ENCODE data around the gene KAZN. TPM values are rescaled to one million over a fixed set of nuclear protein-coding genes. Genes with fewer than 3 reads are reported as not detected.

Gene KAZN
- total and polyA plus RNA-seq, 2 of the 8 experiments (the other 6 are each of a cell fraction or from before 2014, with no cell fraction given): 3.7 to 11.8 TPM

DNA sequence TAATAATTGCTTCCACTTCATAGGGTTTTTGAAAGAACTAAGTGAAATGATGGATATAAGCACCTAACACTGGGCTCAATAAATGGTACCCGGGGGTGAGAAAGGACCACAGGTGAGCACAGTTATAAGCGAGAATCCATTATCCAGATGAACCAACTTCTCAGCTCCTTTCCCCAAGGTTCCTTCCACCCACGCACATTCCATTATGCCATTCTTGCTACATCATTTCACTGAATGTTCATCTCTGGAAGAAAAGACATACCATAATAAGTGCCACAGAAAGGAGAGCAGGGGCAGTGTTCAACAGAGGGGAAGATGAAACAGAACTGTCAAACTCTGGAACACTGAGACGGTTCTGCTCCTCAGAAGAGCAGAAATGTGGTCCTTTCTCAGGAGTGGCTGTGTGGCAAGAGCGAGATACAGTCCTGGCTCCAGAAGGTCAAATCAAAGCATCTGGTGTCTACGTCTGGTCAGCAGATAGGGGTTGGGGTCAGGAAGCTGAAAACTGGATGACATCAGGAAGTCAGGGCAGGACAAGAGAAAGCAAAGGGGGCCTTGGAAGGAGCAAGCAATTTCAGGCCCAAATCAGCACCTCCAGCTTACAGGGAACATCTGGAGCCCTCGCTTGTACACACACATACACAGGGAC, 299.6 kb downstream of the KAZN start (continued):
- TF ChIP-seq CTBP2 (IDR thresholded peaks at IDR 0.05; ENCODE audit: borderline replicate concordance, insufficient read depth, insufficient read length, low read length) (no peak), MAFK (IDR thresholded peaks at IDR 0.05; ENCODE audit: low read depth, low read length) (no peak), HDAC2 (IDR thresholded peaks at IDR 0.05; ENCODE audit: borderline replicate concordance in 1 of 2, low read depth in 2 of 2, low read length in 2 of 2) (no peak)
- TF ChIP-seq, protein P1, sequence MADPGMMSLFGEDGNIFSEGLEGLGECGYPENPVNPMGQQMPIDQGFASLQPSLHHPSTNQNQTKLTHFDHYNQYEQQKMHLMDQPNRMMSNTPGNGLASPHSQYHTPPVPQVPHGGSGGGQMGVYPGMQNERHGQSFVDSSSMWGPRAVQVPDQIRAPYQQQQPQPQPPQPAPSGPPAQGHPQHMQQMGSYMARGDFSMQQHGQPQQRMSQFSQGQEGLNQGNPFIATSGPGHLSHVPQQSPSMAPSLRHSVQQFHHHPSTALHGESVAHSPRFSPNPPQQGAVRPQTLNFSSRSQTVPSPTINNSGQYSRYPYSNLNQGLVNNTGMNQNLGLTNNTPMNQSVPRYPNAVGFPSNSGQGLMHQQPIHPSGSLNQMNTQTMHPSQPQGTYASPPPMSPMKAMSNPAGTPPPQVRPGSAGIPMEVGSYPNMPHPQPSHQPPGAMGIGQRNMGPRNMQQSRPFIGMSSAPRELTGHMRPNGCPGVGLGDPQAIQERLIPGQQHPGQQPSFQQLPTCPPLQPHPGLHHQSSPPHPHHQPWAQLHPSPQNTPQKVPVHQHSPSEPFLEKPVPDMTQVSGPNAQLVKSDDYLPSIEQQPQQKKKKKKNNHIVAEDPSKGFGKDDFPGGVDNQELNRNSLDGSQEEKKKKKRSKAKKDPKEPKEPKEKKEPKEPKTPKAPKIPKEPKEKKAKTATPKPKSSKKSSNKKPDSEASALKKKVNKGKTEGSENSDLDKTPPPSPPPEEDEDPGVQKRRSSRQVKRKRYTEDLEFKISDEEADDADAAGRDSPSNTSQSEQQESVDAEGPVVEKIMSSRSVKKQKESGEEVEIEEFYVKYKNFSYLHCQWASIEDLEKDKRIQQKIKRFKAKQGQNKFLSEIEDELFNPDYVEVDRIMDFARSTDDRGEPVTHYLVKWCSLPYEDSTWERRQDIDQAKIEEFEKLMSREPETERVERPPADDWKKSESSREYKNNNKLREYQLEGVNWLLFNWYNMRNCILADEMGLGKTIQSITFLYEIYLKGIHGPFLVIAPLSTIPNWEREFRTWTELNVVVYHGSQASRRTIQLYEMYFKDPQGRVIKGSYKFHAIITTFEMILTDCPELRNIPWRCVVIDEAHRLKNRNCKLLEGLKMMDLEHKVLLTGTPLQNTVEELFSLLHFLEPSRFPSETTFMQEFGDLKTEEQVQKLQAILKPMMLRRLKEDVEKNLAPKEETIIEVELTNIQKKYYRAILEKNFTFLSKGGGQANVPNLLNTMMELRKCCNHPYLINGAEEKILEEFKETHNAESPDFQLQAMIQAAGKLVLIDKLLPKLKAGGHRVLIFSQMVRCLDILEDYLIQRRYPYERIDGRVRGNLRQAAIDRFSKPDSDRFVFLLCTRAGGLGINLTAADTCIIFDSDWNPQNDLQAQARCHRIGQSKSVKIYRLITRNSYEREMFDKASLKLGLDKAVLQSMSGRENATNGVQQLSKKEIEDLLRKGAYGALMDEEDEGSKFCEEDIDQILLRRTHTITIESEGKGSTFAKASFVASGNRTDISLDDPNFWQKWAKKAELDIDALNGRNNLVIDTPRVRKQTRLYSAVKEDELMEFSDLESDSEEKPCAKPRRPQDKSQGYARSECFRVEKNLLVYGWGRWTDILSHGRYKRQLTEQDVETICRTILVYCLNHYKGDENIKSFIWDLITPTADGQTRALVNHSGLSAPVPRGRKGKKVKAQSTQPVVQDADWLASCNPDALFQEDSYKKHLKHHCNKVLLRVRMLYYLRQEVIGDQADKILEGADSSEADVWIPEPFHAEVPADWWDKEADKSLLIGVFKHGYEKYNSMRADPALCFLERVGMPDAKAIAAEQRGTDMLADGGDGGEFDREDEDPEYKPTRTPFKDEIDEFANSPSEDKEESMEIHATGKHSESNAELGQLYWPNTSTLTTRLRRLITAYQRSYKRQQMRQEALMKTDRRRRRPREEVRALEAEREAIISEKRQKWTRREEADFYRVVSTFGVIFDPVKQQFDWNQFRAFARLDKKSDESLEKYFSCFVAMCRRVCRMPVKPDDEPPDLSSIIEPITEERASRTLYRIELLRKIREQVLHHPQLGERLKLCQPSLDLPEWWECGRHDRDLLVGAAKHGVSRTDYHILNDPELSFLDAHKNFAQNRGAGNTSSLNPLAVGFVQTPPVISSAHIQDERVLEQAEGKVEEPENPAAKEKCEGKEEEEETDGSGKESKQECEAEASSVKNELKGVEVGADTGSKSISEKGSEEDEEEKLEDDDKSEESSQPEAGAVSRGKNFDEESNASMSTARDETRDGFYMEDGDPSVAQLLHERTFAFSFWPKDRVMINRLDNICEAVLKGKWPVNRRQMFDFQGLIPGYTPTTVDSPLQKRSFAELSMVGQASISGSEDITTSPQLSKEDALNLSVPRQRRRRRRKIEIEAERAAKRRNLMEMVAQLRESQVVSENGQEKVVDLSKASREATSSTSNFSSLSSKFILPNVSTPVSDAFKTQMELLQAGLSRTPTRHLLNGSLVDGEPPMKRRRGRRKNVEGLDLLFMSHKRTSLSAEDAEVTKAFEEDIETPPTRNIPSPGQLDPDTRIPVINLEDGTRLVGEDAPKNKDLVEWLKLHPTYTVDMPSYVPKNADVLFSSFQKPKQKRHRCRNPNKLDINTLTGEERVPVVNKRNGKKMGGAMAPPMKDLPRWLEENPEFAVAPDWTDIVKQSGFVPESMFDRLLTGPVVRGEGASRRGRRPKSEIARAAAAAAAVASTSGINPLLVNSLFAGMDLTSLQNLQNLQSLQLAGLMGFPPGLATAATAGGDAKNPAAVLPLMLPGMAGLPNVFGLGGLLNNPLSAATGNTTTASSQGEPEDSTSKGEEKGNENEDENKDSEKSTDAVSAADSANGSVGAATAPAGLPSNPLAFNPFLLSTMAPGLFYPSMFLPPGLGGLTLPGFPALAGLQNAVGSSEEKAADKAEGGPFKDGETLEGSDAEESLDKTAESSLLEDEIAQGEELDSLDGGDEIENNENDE (IDR thresholded peaks at IDR 0.05; ENCODE audit: insufficient replicate concordance, low read length): no peak
